Measurements from ENCODE around the gene HIRA.
A peak's percentile ranks its signal among the peaks of the same experiment; 100 is the strongest.

Gene HIRA

GRCh38 chr22:19431649-19432132, at the start of gene HIRA:
Gene HIRA, minus strand, starts transcription at chr22:19431733. Its CDS starts 257 bp downstream, at chr22:19431476.
- peak; percentile 87 for DNase-seq

GRCh38 chr22:19480789-19481188, 49.3 kb upstream of the HIRA start:
- DNase-seq = no peak

GRCh38 chr22:19480173-19480568, 48.6 kb upstream of the HIRA start:
- DNase-seq = no peak

- DNase-seq = peak; percentile 99
Measured at GRCh38 chr22:19479355-19480172, 48.0 kb upstream of the HIRA start, which contains the start of gene CDC45. Gene CDC45, plus strand, starts transcription at chr22:19479920. Its CDS starts 49 bp downstream, at chr22:19479969.

- DNase-seq = peak; percentile 87
Measured at GRCh38 chr22:19478901-19479354, 47.4 kb upstream of the HIRA start, which contains the start of gene UFD1. Gene UFD1, minus strand, starts transcription at chr22:19479193. Its CDS starts 108 bp downstream, at chr22:19479085.

- DNase-seq = no peak
Measured at GRCh38 chr22:19478045-19478900, 46.7 kb upstream of the HIRA start.

GRCh38 chr22:19477321-19478044, 46.0 kb upstream of the HIRA start:
- no peak for DNase-seq

GRCh38 chr22:19476023-19476422, 44.5 kb upstream of the HIRA start:
- no peak for DNase-seq

GRCh38 chr22:19473578-19473977, 42.0 kb upstream of the HIRA start:
- no peak for DNase-seq

GRCh38 chr22:19472233-19472632, 40.7 kb upstream of the HIRA start:
- DNase-seq = no peak

GRCh38 chr22:19471572-19471971, 40.0 kb upstream of the HIRA start:
- DNase-seq = no peak

GRCh38 chr22:19470010-19470409, 38.5 kb upstream of the HIRA start:
- DNase-seq = no peak

GRCh38 chr22:19469421-19469820, 37.9 kb upstream of the HIRA start:
- DNase-seq = no peak

- no peak for DNase-seq
Measured at GRCh38 chr22:19467912-19468311, 36.4 kb upstream of the HIRA start.

- DNase-seq = no peak
Measured at GRCh38 chr22:19466848-19467752, 35.6 kb upstream of the HIRA start.

GRCh38 chr22:19466126-19466716, 34.7 kb upstream of the HIRA start:
- DNase-seq = no peak

GRCh38 chr22:19464975-19465374, 33.4 kb upstream of the HIRA start:
- no peak for DNase-seq

GRCh38 chr22:19464546-19464945, 33.0 kb upstream of the HIRA start:
- no peak for DNase-seq

- peak; percentile 35 for DNase-seq
Measured at GRCh38 chr22:19463491-19464469, 32.2 kb upstream of the HIRA start.

- no peak for DNase-seq
Measured at GRCh38 chr22:19463008-19463407, 31.5 kb upstream of the HIRA start.

All from femur (tissue), 1 donor.